Fibroblast of lung (primary cell): Measurements from ENCODE around the gene SEC23IP.

Source experiments
- CTCF ChIP-seq, 2 donors: IDR thresholded peaks in 1 of 2; conservative IDR thresholded peaks in 1 of 2; 1 replicate in 1 of 2; 2 replicates in 1 of 2; pipeline ENCODE4 v1.5.1; 2011 to 2012; ENCODE audit warnings: low read length in 2 of 2, control low read depth in 1 of 2, inconsistent platforms in 1 of 2, low read depth in 1 of 2, mild to moderate bottlenecking in 1 of 2
- EZH2 ChIP-seq: IDR thresholded peaks from 2 replicates; pipeline ENCODE4 v1.5.1; 2012; ENCODE audit warnings: low read length, control low read depth, mild to moderate bottlenecking; ENCODE audit errors: missing control alignments

DNA sequence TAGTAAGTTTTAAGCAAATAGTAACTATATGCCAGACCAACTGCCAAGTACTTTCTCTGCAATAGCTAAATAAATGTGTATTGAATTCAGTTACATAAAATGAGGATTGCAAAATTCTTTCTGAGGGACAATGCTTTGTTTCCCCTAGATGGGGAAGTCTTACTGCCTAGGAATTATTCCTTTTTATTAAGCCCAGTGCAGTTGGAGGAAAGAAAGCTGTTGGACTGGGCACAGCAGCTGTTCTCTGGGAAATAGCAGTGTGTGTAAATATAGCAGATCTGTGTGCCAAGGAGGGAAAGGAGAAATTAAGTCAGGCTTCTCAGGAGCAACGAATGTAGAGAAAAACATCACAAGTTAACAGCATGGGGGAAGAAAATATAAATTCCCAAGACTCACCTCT, 77.1 kb downstream of the SEC23IP start:
- no peak for TF ChIP-seq CTCF (conservative IDR thresholded peaks at IDR 0.05 in 1 of 2, IDR thresholded peaks at IDR 0.05 in 1 of 2; ENCODE audit: low read depth in 1 of 2, low read length in 2 of 2)
- no peak for TF ChIP-seq EZH2
